NCI-H748 treated with DMSO at 0.1 percent for 48 hours (cell line): ENCODE measurements around the gene NRDC.
A peak's percentile ranks its signal among the peaks of the same experiment; 100 is the strongest.
"Not testable (repeated sequence)": the region's sequence is repeated elsewhere in the genome, so short reads cannot be mapped to it uniquely, and the experiment has no call there.

Experiments
- DNase-seq: peaks from one replicate; lab custom pipeline; 2025; lab: John Stamatoyannopoulos, UW

Gene NRDC

GRCh38 chr1:51878616-51879336 is at the start of gene NRDC:
Gene NRDC (minus strand): TSS chr1:51878727. CDS start chr1:51878615, 112 bp downstream.
- peak; percentile 99 for DNase-seq

- no peak for DNase-seq
Measured at GRCh38 chr1:51927029-51927428, 48.5 kb upstream of the NRDC start.

GRCh38 chr1:51926171-51926812 is 47.8 kb upstream of the NRDC start:
- no peak for DNase-seq

GRCh38 chr1:51924455-51924854 is 45.9 kb upstream of the NRDC start:
- no peak for DNase-seq

- no peak for DNase-seq
Measured at GRCh38 chr1:51922040-51922439, 43.5 kb upstream of the NRDC start.

- DNase-seq: no peak
Measured at GRCh38 chr1:51920130-51920529, 41.6 kb upstream of the NRDC start.

GRCh38 chr1:51919684-51920083 is 41.2 kb upstream of the NRDC start:
- no peak for DNase-seq

- DNase-seq: no peak
Measured at GRCh38 chr1:51916587-51917405, 38.3 kb upstream of the NRDC start.

GRCh38 chr1:51915951-51916350 is 37.4 kb upstream of the NRDC start:
- DNase-seq: no peak

GRCh38 chr1:51912881-51913280 is 34.4 kb upstream of the NRDC start:
- DNase-seq: no peak

GRCh38 chr1:51910221-51911000 is 31.9 kb upstream of the NRDC start:
- no peak for DNase-seq

GRCh38 chr1:51908499-51908898 is 30.0 kb upstream of the NRDC start:
- DNase-seq: no peak

- DNase-seq: no peak
Measured at GRCh38 chr1:51907079-51907702, 28.7 kb upstream of the NRDC start.

- no peak for DNase-seq
Measured at GRCh38 chr1:51906306-51907078, 28.0 kb upstream of the NRDC start.

- no peak for DNase-seq
Measured at GRCh38 chr1:51902456-51902855, 23.9 kb upstream of the NRDC start.

GRCh38 chr1:51901151-51901550 is 22.6 kb upstream of the NRDC start:
- no peak for DNase-seq

- DNase-seq: no peak
Measured at GRCh38 chr1:51899022-51899421, 20.5 kb upstream of the NRDC start.

GRCh38 chr1:51898090-51898734 is 19.7 kb upstream of the NRDC start:
- DNase-seq: no peak

- DNase-seq: no peak
Measured at GRCh38 chr1:51897699-51898031, 19.1 kb upstream of the NRDC start.

- DNase-seq: not testable (repeated sequence)
Measured at GRCh38 chr1:51894748-51895147, 16.2 kb upstream of the NRDC start.

- DNase-seq: no peak
Measured at GRCh38 chr1:51878308-51878615, 265 bp downstream of the NRDC start.
